Lower leg skin (tissue), 3 donors: Measurements from ENCODE around the gene IBTK.

ENCODE experiments used
- CTCF ChIP-seq, 3 donors: fragments of 450-650 bp; IDR thresholded peaks; one replicate each; pipeline ENCODE4 v1.5.1; 2016; ENCODE audit warnings: antibody characterized with exemption in 3 of 3, mild to moderate bottlenecking in 3 of 3, moderate library complexity in 2 of 3
- POLR2A ChIP-seq, 2 donors: fragments of 450-650 bp; IDR thresholded peaks; one replicate each; pipeline ENCODE4 v1.6.1; 2016 to 2017; ENCODE audit warnings: antibody characterized with exemption in 2 of 2, mild to moderate bottlenecking in 1 of 2, moderate library complexity in 1 of 2

GRCh38 chr6:82239597-82239996, 7.9 kb downstream of the IBTK start:
- TF ChIP-seq POLR2A (IDR thresholded peaks at IDR 0.05) (no peak), CTCF (IDR thresholded peaks at IDR 0.05) (no peak)
